ENCODE measurements around the gene C1QTNF5. TPM values are rescaled to one million over a fixed set of nuclear protein-coding genes. Genes with fewer than 3 reads are reported as not detected.

The C1QTNF5 gene
- total RNA-seq, 1 experiment from 2014 or later: 5.9 TPM

DNA sequence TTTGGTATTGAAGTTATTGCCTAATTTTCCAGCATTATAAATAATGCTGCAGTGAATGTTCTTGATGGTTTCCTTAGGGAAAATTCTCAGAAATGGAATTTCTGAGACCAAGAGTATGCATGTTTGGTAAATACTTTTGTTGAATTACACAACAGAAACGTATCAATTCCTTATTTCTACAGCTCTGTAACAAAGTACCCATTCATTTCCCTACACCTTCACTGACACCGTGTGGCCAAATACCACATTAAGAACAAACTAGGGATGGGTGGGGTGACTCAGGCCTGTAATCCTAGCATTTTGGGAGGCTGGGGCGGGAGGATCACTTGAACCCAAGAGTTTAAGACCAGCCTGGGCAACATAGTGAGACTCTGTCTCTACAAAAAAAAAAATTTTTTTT lies 45.5 kb downstream of the C1QTNF5 start:
- peak; percentile 30 for DNase-seq (ENCODE audit: low read depth)

DNA sequence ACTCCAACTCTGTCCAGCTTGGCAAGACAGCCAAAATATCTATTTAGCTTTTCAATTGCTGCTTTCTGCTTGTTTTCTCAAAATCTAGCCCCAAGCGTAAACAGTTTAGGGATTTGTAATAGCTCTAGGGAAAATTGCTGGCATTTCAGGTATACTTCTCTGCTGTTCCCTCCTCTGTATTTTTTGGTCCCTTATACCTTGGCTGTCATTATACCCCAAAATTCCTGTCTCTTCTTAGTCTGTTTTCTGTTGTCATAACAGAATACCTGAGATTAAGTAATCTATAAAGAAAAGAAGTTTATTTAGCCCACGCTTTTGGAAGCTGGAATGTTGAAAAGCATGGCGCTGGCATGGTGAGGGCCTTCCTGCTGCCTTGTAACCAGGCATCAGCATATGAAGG lies 47.2 kb downstream of the C1QTNF5 start:
- no peak for DNase-seq (ENCODE audit: low read depth)

DNA sequence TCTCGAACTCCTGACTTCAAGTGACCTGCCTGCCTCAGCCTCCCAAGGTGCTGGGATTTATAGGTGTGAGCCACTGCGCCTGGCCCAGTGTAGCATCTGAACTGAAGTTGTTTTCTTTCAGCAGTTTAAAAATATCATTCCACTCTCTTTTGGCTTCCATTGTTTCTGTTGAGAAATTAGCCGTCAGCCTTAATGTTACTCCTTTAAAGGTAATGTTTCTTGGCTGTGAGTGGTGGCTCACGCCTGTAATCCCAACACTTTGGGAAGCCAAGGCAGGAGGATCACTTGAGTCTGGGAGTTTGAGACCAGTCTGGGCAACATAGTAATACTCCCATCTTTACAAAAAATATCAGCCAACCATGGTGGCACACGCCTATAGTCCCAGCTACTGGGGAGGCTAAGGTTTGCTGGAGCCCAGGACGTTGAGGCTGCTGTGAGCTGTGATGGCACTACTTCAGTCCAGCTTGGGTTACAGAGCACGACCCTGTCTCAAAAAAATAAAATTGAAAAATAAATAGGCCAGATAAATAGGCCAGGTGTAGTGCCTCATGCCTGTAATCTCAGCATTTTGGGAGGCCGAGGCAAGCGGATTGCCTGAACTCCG lies 49.7 kb downstream of the C1QTNF5 start:
- DNase-seq (ENCODE audit: low read depth): no peak

Other genes with a start within 250 kb of the C1QTNF5 start
- 42.1 and 50.9 TPM in 2 replicates for gene DPAGT1, start 239.0 kb downstream of the C1QTNF5 start, total RNA-seq (2014; rRNA removed; shearing (Covaris generic))
- gene C2CD2L, start 233.5 kb downstream of the C1QTNF5 start, total RNA-seq (2014; rRNA removed; shearing (Covaris generic)): 7.1 and 10.3 TPM in 2 replicates
- 10.8 and 20.1 TPM in 2 replicates for gene HINFP, start 219.3 kb downstream of the C1QTNF5 start, total RNA-seq (2014; rRNA removed; shearing (Covaris generic))
- 0.49 TPM in 1 of 2 replicates, not detected in the other for gene ABCG4, start 191.8 kb downstream of the C1QTNF5 start, total RNA-seq (2014; rRNA removed; shearing (Covaris generic))
- gene NLRX1, start 172.2 kb downstream of the C1QTNF5 start, total RNA-seq (2014; rRNA removed; shearing (Covaris generic)): 15.9 and 16.8 TPM in 2 replicates
- not detected in 2 replicates for gene NHERF4, start 155.4 kb downstream of the C1QTNF5 start, total RNA-seq (2014; rRNA removed; shearing (Covaris generic))
- gene CBL, start 134.5 kb downstream of the C1QTNF5 start, total RNA-seq (2014; rRNA removed; shearing (Covaris generic)): 9.0 and 18.8 TPM in 2 replicates
- gene MCAM, start 23.8 kb downstream of the C1QTNF5 start, total RNA-seq (2014; rRNA removed; shearing (Covaris generic)): 353 and 496 TPM in 2 replicates
- 9.5 and 16.1 TPM in 2 replicates for gene RNF26, start 6.4 kb downstream of the C1QTNF5 start, total RNA-seq (2014; rRNA removed; shearing (Covaris generic))
- gene MFRP, start 5.8 kb upstream of the C1QTNF5 start, total RNA-seq (2014; rRNA removed; shearing (Covaris generic)): not detected in 2 replicates
- 0.67 and 0.81 TPM in 2 replicates for gene USP2, start 40.8 kb upstream of the C1QTNF5 start, total RNA-seq (2014; rRNA removed; shearing (Covaris generic))
- gene THY1, start 82.3 kb upstream of the C1QTNF5 start, total RNA-seq (2014; rRNA removed; shearing (Covaris generic)): 1,171 and 1,190 TPM in 2 replicates

Measured in M059J (cell line).